SH-SY5Y (cell line): ENCODE data around the gene KYAT1.

ENCODE experiments used
- GATA2 ChIP-seq: IDR thresholded peaks from 2 replicates; pipeline ENCODE4 v1.6.1; 2011; ENCODE audit warnings: mild to moderate bottlenecking, low read depth, low read length
- GATA3 ChIP-seq: IDR thresholded peaks from 2 replicates; pipeline ENCODE4 v1.6.1; 2011; ENCODE audit warnings: low read depth, mild to moderate bottlenecking, low read length, moderate library complexity

DNA sequence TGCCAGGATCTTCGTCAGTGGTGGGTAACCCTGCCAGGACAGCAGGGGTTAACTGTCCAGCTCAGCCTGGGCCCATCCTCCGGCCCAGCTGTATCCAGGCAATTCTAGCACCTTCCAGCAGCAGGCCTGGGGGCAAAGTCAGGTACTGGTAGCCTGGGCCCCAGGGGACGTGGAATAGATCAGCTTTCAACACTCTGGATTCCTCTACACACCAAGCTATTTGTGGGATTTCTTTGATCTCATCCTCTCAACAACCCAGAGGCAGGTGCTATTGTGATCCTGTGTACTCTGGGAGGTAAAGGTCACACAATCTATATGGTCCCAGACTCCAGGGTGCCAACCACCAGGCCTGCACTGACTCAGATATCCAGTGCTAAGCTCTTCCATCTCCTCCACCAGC, 43.4 kb downstream of the KYAT1 start:
- TF ChIP-seq GATA3 (no peak), GATA2 (no peak)
